ENCODE measurements around the gene EPM2AIP1. TPM values are rescaled to one million over a fixed set of nuclear protein-coding genes. Genes with fewer than 3 reads are reported as not detected.
"Not testable (repeated sequence)": the region's sequence is repeated elsewhere in the genome, so short reads cannot be mapped to it uniquely, and the experiment has no call there.

EPM2AIP1 gene
- total and polyA plus RNA-seq, 4 donors: 35.9 to 48.2 (median 40.6) TPM

GRCh38 chr3:36957862-36958686, 34.9 kb downstream of the EPM2AIP1 start:
- H3K27me3 ChIP-seq (ENCODE audit: control insufficient read depth, insufficient read depth, low read length): no peaks in the 10 kb centered on the region
- H3K4me3 ChIP-seq (ENCODE audit: low read depth, low read length): no peak overlapping the region
- H3K4me1 ChIP-seq (ENCODE audit: control insufficient read depth, insufficient read depth, low read length): no peaks in the 10 kb centered on the region
- H3K36me3 ChIP-seq (ENCODE audit: control insufficient read depth, insufficient read depth, low read length): no peaks in the 10 kb centered on the region
- no CpG with 5 or more reads among the region's 3 CpGs for WGBS (ENCODE audit: insufficient coverage)
- H3K27ac ChIP-seq (ENCODE audit: low read depth, low read length): no peak overlapping the region
- DNase-seq (ENCODE audit: low read depth in 4 of 6, low spot score in 6 of 6): no peak
- H3K9me3 ChIP-seq (ENCODE audit: control insufficient read depth, insufficient read depth, low read length): no peaks in the 10 kb centered on the region

GRCh38 chr3:36957063-36957462, 35.9 kb downstream of the EPM2AIP1 start:
- H3K4me3 ChIP-seq (ENCODE audit: low read depth, low read length): no peak overlapping the region
- H3K27me3 ChIP-seq (ENCODE audit: control insufficient read depth, insufficient read depth, low read length): no peaks in the 10 kb centered on the region
- no peaks in the 10 kb centered on the region for H3K4me1 ChIP-seq (ENCODE audit: control insufficient read depth, insufficient read depth, low read length)
- H3K27ac ChIP-seq (ENCODE audit: low read depth, low read length): no peak overlapping the region
- whole genome bisulfite sequencing (ENCODE audit: insufficient coverage): no CpG with 5 or more reads among the region's 1 CpG
- no peaks in the 10 kb centered on the region for H3K36me3 ChIP-seq (ENCODE audit: control insufficient read depth, insufficient read depth, low read length)
- H3K9me3 ChIP-seq (ENCODE audit: control insufficient read depth, insufficient read depth, low read length): no peaks in the 10 kb centered on the region
- DNase-seq (ENCODE audit: low read depth in 4 of 6, low spot score in 6 of 6): no peak

GRCh38 chr3:36956155-36956554, 36.8 kb downstream of the EPM2AIP1 start:
- Histone ChIP-seq H3K27ac (ENCODE audit: low read depth, low read length) (no peak overlapping the region), H3K9me3 (ENCODE audit: control insufficient read depth, insufficient read depth, low read length) (no peaks in the 10 kb centered on the region), H3K4me1 (ENCODE audit: control insufficient read depth, insufficient read depth, low read length) (no peaks in the 10 kb centered on the region), H3K27me3 (ENCODE audit: control insufficient read depth, insufficient read depth, low read length) (no peaks in the 10 kb centered on the region), H3K36me3 (ENCODE audit: control insufficient read depth, insufficient read depth, low read length) (no peaks in the 10 kb centered on the region), H3K4me3 (ENCODE audit: low read depth, low read length) (no peak overlapping the region)
- no peak for DNase-seq (ENCODE audit: low read depth in 4 of 6, low spot score in 6 of 6)
- no CpG with 5 or more reads among the region's 3 CpGs for WGBS (ENCODE audit: insufficient coverage)

GRCh38 chr3:36954452-36955134, 38.3 kb downstream of the EPM2AIP1 start:
- DNase-seq (ENCODE audit: low read depth in 4 of 6, low spot score in 6 of 6): no peak
- no peaks in the 10 kb centered on the region for H3K27me3 ChIP-seq (ENCODE audit: control insufficient read depth, insufficient read depth, low read length)
- no peaks in the 10 kb centered on the region for H3K9me3 ChIP-seq (ENCODE audit: control insufficient read depth, insufficient read depth, low read length)
- H3K4me3 ChIP-seq (ENCODE audit: low read depth, low read length): no peak overlapping the region
- no peaks in the 10 kb centered on the region for H3K4me1 ChIP-seq (ENCODE audit: control insufficient read depth, insufficient read depth, low read length)
- no peaks in the 10 kb centered on the region for H3K36me3 ChIP-seq (ENCODE audit: control insufficient read depth, insufficient read depth, low read length)
- H3K27ac ChIP-seq (ENCODE audit: low read depth, low read length): no peak overlapping the region

GRCh38 chr3:36947814-36948213, 45.1 kb downstream of the EPM2AIP1 start:
- 88% methylated on average over 4 of the region's 5 CpGs for whole genome bisulfite sequencing (ENCODE audit: insufficient coverage)
- H3K27me3 ChIP-seq (ENCODE audit: control insufficient read depth, insufficient read depth, low read length); H3K36me3 ChIP-seq (ENCODE audit: control insufficient read depth, insufficient read depth, low read length); DNase-seq (ENCODE audit: low read depth in 4 of 6, low spot score in 6 of 6); H3K9me3 ChIP-seq (ENCODE audit: control insufficient read depth, insufficient read depth, low read length); H3K27ac ChIP-seq (ENCODE audit: low read depth, low read length); H3K4me3 ChIP-seq (ENCODE audit: low read depth, low read length): not testable (repeated sequence)
- peaks cover 16% of the 10 kb centered on the region for H3K4me1 ChIP-seq (ENCODE audit: control insufficient read depth, insufficient read depth, low read length)

GRCh38 chr3:36945333-36945980, 47.5 kb downstream of the EPM2AIP1 start:
- Histone ChIP-seq H3K9me3 (ENCODE audit: control insufficient read depth, insufficient read depth, low read length) (peaks cover 6% of the 10 kb centered on the region), H3K4me1 (ENCODE audit: control insufficient read depth, insufficient read depth, low read length) (peaks cover 16% of the 10 kb centered on the region), H3K27ac (ENCODE audit: low read depth, low read length) (no peak overlapping the region), H3K27me3 (ENCODE audit: control insufficient read depth, insufficient read depth, low read length) (no peaks in the 10 kb centered on the region), H3K36me3 (ENCODE audit: control insufficient read depth, insufficient read depth, low read length) (no peaks in the 10 kb centered on the region), H3K4me3 (ENCODE audit: low read depth, low read length) (peak overlapping the region; percentile 77)
- no peak for DNase-seq (ENCODE audit: low read depth in 4 of 6, low spot score in 6 of 6)
- 71% methylated on average over 19 of the region's 28 CpGs for WGBS (ENCODE audit: insufficient coverage)

GRCh38 chr3:36944641-36945270, 48.2 kb downstream of the EPM2AIP1 start, which contains the start of gene TRANK1:
TSS of gene TRANK1 (minus strand) at chr3:36945054. CDS start at chr3:36944809, 245 bp downstream.
- H3K27me3 ChIP-seq (ENCODE audit: control insufficient read depth, insufficient read depth, low read length): no peaks in the 10 kb centered on the region
- WGBS (ENCODE audit: insufficient coverage): under 1% methylated on average over 66 of the region's 68 CpGs
- H3K4me3 ChIP-seq (ENCODE audit: low read depth, low read length): peak within 1 kb of the TSS; percentile 77
- peaks cover 6% of the 10 kb centered on the region for H3K9me3 ChIP-seq (ENCODE audit: control insufficient read depth, insufficient read depth, low read length)
- peak; percentile 40 to 94 (median 53) for DNase-seq (ENCODE audit: low read depth in 4 of 6, low spot score in 6 of 6)
- peak within 1 kb of the TSS; percentile 75 for H3K27ac ChIP-seq (ENCODE audit: low read depth, low read length)
- H3K36me3 ChIP-seq (ENCODE audit: control insufficient read depth, insufficient read depth, low read length): no peaks in the 10 kb centered on the region
- H3K4me1 ChIP-seq (ENCODE audit: control insufficient read depth, insufficient read depth, low read length): peaks cover 16% of the 10 kb centered on the region

- Histone ChIP-seq H3K4me3 (ENCODE audit: low read depth, low read length) (peak overlapping the region; percentile 77), H3K4me1 (ENCODE audit: control insufficient read depth, insufficient read depth, low read length) (peaks cover 16% of the 10 kb centered on the region), H3K36me3 (ENCODE audit: control insufficient read depth, insufficient read depth, low read length) (no peaks in the 10 kb centered on the region), H3K27me3 (ENCODE audit: control insufficient read depth, insufficient read depth, low read length) (no peaks in the 10 kb centered on the region), H3K9me3 (ENCODE audit: control insufficient read depth, insufficient read depth, low read length) (peaks cover 6% of the 10 kb centered on the region), H3K27ac (ENCODE audit: low read depth, low read length) (peak overlapping the region; percentile 75)
- peak; percentile 40 to 88 (median 62) for DNase-seq (ENCODE audit: low read depth in 4 of 6, low spot score in 6 of 6)
- WGBS (ENCODE audit: insufficient coverage): under 1% methylated on average over 56 of the region's 56 CpGs
Observed at GRCh38 chr3:36944012-36944640, 48.8 kb downstream of the EPM2AIP1 start.

GRCh38 chr3:36943601-36944000, 49.3 kb downstream of the EPM2AIP1 start:
- Histone ChIP-seq H3K36me3 (ENCODE audit: control insufficient read depth, insufficient read depth, low read length) (no peaks in the 10 kb centered on the region), H3K4me3 (ENCODE audit: low read depth, low read length) (peak overlapping the region; percentile 77), H3K27ac (ENCODE audit: low read depth, low read length) (peak overlapping the region; percentile 75), H3K4me1 (ENCODE audit: control insufficient read depth, insufficient read depth, low read length) (peaks cover 16% of the 10 kb centered on the region), H3K9me3 (ENCODE audit: control insufficient read depth, insufficient read depth, low read length) (peaks cover 6% of the 10 kb centered on the region), H3K27me3 (ENCODE audit: control insufficient read depth, insufficient read depth, low read length) (no peaks in the 10 kb centered on the region)
- 31% methylated on average over 10 of the region's 10 CpGs for WGBS (ENCODE audit: insufficient coverage)
- DNase-seq (ENCODE audit: low read depth in 4 of 6, low spot score in 6 of 6): peak in 2 of 6 donors; percentile 7 to 65
